ENCODE measurements around the gene MINDY3. TPM values are rescaled to one million over a fixed set of nuclear protein-coding genes. Genes with fewer than 3 reads are reported as not detected.

The MINDY3 gene
- total RNA-seq, 1 donor from 2014 or later = 28.6 TPM

DNA sequence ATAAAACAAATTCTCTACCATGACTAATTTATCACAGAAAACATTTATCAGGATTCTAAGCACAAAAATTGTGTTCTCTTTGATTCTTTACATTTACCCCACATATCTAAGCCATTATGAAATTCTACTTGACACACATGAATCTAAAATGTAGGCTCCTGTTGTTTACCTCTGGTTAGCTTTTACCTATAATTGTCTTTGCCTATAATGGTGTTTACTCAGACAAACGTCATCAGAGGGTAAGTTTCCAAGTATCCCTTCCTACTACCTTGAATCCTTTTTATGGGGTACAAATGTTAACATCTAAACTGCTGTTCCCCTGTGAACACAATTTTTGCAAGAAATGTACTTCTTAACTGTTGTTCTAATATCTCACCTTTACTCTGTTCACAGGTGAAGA is 63.5 kb downstream of the MINDY3 start:
- no peak overlapping the region for H3K4me3 Mint-ChIP-seq
- no peak for DNase-seq (ENCODE audit: low spot score in 2 of 2, unreplicated experiment in 2 of 2)
- no peak for TF ChIP-seq CTCF (IDR thresholded peaks at IDR 0.05; ENCODE audit: unreplicated experiment)
- H3K36me3 Mint-ChIP-seq = peaks cover 28% of the 10 kb centered on the region
- H3K27ac Mint-ChIP-seq = no peak overlapping the region
- peaks cover 15% of the 10 kb centered on the region for H3K9me3 Mint-ChIP-seq
- H3K4me1 Mint-ChIP-seq = peaks cover 13% of the 10 kb centered on the region
- H3K27me3 Mint-ChIP-seq (ENCODE audit: low read depth) = no peaks in the 10 kb centered on the region

GRCh38 chr10:15796098-15796759 is 64.1 kb downstream of the MINDY3 start:
- Mint-ChIP-seq H3K36me3 (peaks cover 23% of the 10 kb centered on the region), H3K4me1 (peaks cover 13% of the 10 kb centered on the region), H3K9me3 (peaks cover 9% of the 10 kb centered on the region), H3K4me3 (no peak overlapping the region), H3K27me3 (ENCODE audit: low read depth) (no peaks in the 10 kb centered on the region), H3K27ac (no peak overlapping the region)
- DNase-seq (ENCODE audit: low spot score in 2 of 2, unreplicated experiment in 2 of 2) = no peak
- TF ChIP-seq CTCF (IDR thresholded peaks at IDR 0.05; ENCODE audit: unreplicated experiment) = no peak

GRCh38 chr10:15795036-15795792 is 65.1 kb downstream of the MINDY3 start:
- no peaks in the 10 kb centered on the region for H3K27me3 Mint-ChIP-seq (ENCODE audit: low read depth)
- H3K4me3 Mint-ChIP-seq = no peak overlapping the region
- H3K4me1 Mint-ChIP-seq = peaks cover 13% of the 10 kb centered on the region
- peaks cover 12% of the 10 kb centered on the region for H3K36me3 Mint-ChIP-seq
- H3K9me3 Mint-ChIP-seq = no peaks in the 10 kb centered on the region
- H3K27ac Mint-ChIP-seq = no peak overlapping the region
- no peak for TF ChIP-seq CTCF (IDR thresholded peaks at IDR 0.05; ENCODE audit: unreplicated experiment)
- no peak for DNase-seq (ENCODE audit: low spot score in 2 of 2, unreplicated experiment in 2 of 2)

DNA sequence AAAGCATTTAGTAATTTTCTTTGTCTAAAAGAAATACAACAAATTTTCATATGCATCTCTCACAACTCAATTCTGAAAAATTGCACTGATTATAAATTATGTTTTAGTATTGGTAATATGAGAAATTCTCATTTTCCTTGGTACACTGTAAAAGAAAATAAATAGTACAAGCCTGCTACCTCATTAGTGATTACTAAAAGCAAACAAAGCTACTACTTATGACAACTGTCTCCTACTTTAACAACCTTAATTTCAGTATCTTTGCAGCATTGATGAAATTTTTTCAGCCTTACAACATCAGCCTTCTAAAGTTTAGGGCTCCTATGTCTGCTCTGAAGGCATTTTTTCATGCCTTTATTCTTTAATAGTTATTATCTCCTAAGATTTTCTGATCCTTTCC is 65.7 kb downstream of the MINDY3 start:
- peaks cover 13% of the 10 kb centered on the region for H3K4me1 Mint-ChIP-seq
- H3K27ac Mint-ChIP-seq = no peak overlapping the region
- TF ChIP-seq CTCF (IDR thresholded peaks at IDR 0.05; ENCODE audit: unreplicated experiment) = no peak
- H3K4me3 Mint-ChIP-seq = no peak overlapping the region
- H3K36me3 Mint-ChIP-seq = peaks cover 9% of the 10 kb centered on the region
- no peaks in the 10 kb centered on the region for H3K27me3 Mint-ChIP-seq (ENCODE audit: low read depth)
- no peak for DNase-seq (ENCODE audit: low spot score in 2 of 2, unreplicated experiment in 2 of 2)
- H3K9me3 Mint-ChIP-seq = no peaks in the 10 kb centered on the region

GRCh38 chr10:15793664-15794063 is 66.6 kb downstream of the MINDY3 start:
- no peaks in the 10 kb centered on the region for H3K27me3 Mint-ChIP-seq (ENCODE audit: low read depth)
- no peaks in the 10 kb centered on the region for H3K9me3 Mint-ChIP-seq
- peaks cover 13% of the 10 kb centered on the region for H3K4me1 Mint-ChIP-seq
- H3K36me3 Mint-ChIP-seq = peaks cover 13% of the 10 kb centered on the region
- no peak overlapping the region for H3K4me3 Mint-ChIP-seq
- H3K27ac Mint-ChIP-seq = no peak overlapping the region
- no peak for TF ChIP-seq CTCF (IDR thresholded peaks at IDR 0.05; ENCODE audit: unreplicated experiment)
- DNase-seq (ENCODE audit: low spot score in 2 of 2, unreplicated experiment in 2 of 2) = no peak
